Progenitor cell of endocrine pancreas (in vitro differentiated cells): ENCODE data around the gene FIGN. TPM values are rescaled to one million over a fixed set of nuclear protein-coding genes. Genes with fewer than 3 reads are reported as not detected.

Source experiments
- DNase-seq: peaks from one replicate; pipeline ENCODE4 v3.0.0; 2021; ENCODE audit warnings: low spot score; ENCODE audit not compliant: unreplicated experiment
- H3K27ac Mint-ChIP-seq: 2 replicates; pipeline ENCODE4 v1.8.0; 2021; ENCODE audit warnings: mild to moderate bottlenecking, moderate library complexity, mixed read lengths
- H3K27me3 Mint-ChIP-seq: 2 replicates; pipeline ENCODE4 v1.8.0; 2021; ENCODE audit warnings: mixed read lengths
- H3K36me3 Mint-ChIP-seq: 2 replicates; pipeline ENCODE4 v1.8.0; 2022; ENCODE audit warnings: mixed read lengths; ENCODE audit not compliant: insufficient read depth
- H3K4me1 Mint-ChIP-seq: 2 replicates; pipeline ENCODE4 v1.8.0; 2021; ENCODE audit warnings: low read depth, mixed read lengths
- H3K4me3 Mint-ChIP-seq: 2 replicates; pipeline ENCODE4 v1.8.0; 2021; ENCODE audit warnings: low read depth, mild to moderate bottlenecking, moderate library complexity, mixed read lengths
- H3K9me3 Mint-ChIP-seq: 2 replicates; pipeline ENCODE4 v1.8.0; 2021; ENCODE audit warnings: low read depth, mixed read lengths
- CTCF ChIP-seq: fragments of 200-600 bp; sonication (generic); IDR thresholded peaks from one replicate; pipeline ENCODE4 v1.5.0; 2021; ENCODE audit warnings: antibody characterized with exemption, mild to moderate bottlenecking; ENCODE audit not compliant: unreplicated experiment
- long read RNA-seq: library from polyadenylated mRNA; unstranded; transcript quantifications from one replicate; pipeline ENCODE4 v2.0.0, GENCODE V29; 2020
- total RNA-seq: library from RNA; stranded (reverse); gene quantifications from 2 replicates; pipeline ENCODE4 v1.2.1, GENCODE V29; 2021

FIGN gene
- 18.0 and 19.3 TPM in 2 replicates for total RNA-seq
- long read RNA-seq, full-length matches to known transcripts: 7 of 20 reads
- long read RNA-seq, partial matches to known transcripts: 2 of 20 reads
- long read RNA-seq, other reads (novel, unspliced or antisense): 11 of 20 reads

GRCh38 chr2:163735685-163736432, at the start of gene FIGN:
Gene FIGN (minus strand): TSS chr2:163736008. CDS start chr2:163734927, 1,081 bp downstream.
- peak; percentile 45 for DNase-seq
- H3K4me1 Mint-ChIP-seq: peaks cover 43% of the 10 kb centered on the region
- no peaks in the 10 kb centered on the region for H3K9me3 Mint-ChIP-seq
- peak within 1 kb of the TSS; percentile 91 for H3K4me3 Mint-ChIP-seq
- TF ChIP-seq CTCF: no peak
- H3K27ac Mint-ChIP-seq: peak within 1 kb of the TSS; percentile 98
- no peaks in the 10 kb centered on the region for H3K36me3 Mint-ChIP-seq
- peaks cover 7% of the 10 kb centered on the region for H3K27me3 Mint-ChIP-seq

GRCh38 chr2:163785162-163785561, 49.4 kb upstream of the FIGN start:
- no peak for TF ChIP-seq CTCF
- Mint-ChIP-seq H3K27ac (no peak overlapping the region), H3K4me3 (no peak overlapping the region), H3K9me3 (no peaks in the 10 kb centered on the region), H3K36me3 (no peaks in the 10 kb centered on the region), H3K4me1 (no peaks in the 10 kb centered on the region), H3K27me3 (no peaks in the 10 kb centered on the region)
- DNase-seq: no peak

GRCh38 chr2:163779970-163780597, 44.3 kb upstream of the FIGN start:
- Mint-ChIP-seq H3K36me3 (no peaks in the 10 kb centered on the region), H3K4me3 (no peak overlapping the region), H3K27ac (no peak overlapping the region), H3K27me3 (no peaks in the 10 kb centered on the region), H3K9me3 (no peaks in the 10 kb centered on the region), H3K4me1 (no peaks in the 10 kb centered on the region)
- no peak for TF ChIP-seq CTCF
- DNase-seq: no peak

GRCh38 chr2:163778045-163778781, 42.4 kb upstream of the FIGN start:
- no peak for DNase-seq
- no peaks in the 10 kb centered on the region for H3K27me3 Mint-ChIP-seq
- no peaks in the 10 kb centered on the region for H3K9me3 Mint-ChIP-seq
- H3K36me3 Mint-ChIP-seq: no peaks in the 10 kb centered on the region
- H3K4me1 Mint-ChIP-seq: no peaks in the 10 kb centered on the region
- TF ChIP-seq CTCF: no peak
- H3K4me3 Mint-ChIP-seq: no peak overlapping the region
- no peak overlapping the region for H3K27ac Mint-ChIP-seq

- H3K27ac Mint-ChIP-seq: no peak overlapping the region
- H3K4me1 Mint-ChIP-seq: peaks cover 6% of the 10 kb centered on the region
These were observed 39.5 kb upstream of the FIGN start for GRCh38 chr2:163775304-163775703.

More at GRCh38 chr2:163775304-163775703, 39.5 kb upstream of the FIGN start:
- H3K4me3 Mint-ChIP-seq: no peak overlapping the region
- no peaks in the 10 kb centered on the region for H3K27me3 Mint-ChIP-seq
- no peak for DNase-seq
- H3K9me3 Mint-ChIP-seq: no peaks in the 10 kb centered on the region
- H3K36me3 Mint-ChIP-seq: no peaks in the 10 kb centered on the region
- TF ChIP-seq CTCF: no peak
